B cell (primary cell): ENCODE results near the gene BORCS8. TPM values are rescaled to one million over a fixed set of nuclear protein-coding genes. Genes with fewer than 3 reads are reported as not detected.

Experiments used
- ATAC-seq: fragments of 200-7000 bp; cut with Tn5 transposase; one replicate; pipeline ENCODE4 v1.10.0; 2021; ENCODE audit warnings: low read depth, mild to moderate bottlenecking, moderate number of reproducible peaks, moderate library complexity
- CTCF ChIA-PET: fragments of 350-600 bp; sonication (Branson Sonifier 250); formaldehyde crosslinking; loops from one replicate; lab custom pipeline; 2021; ENCODE audit warnings: antibody characterized with exemption, inconsistent platforms; lab: Charles Lee
- POLR2A ChIA-PET: fragments of 350-600 bp; sonication (Branson Sonifier 250); formaldehyde crosslinking; loops from one replicate; lab custom pipeline; 2021; ENCODE audit warnings: antibody characterized with exemption; lab: Charles Lee
- DNase-seq: peaks from one replicate; pipeline ENCODE4 v3.0.0; 2013
- H2AFZ ChIP-seq: 2 replicates; pipeline ENCODE4 v1.6.1; 2012; ENCODE audit warnings: mild to moderate bottlenecking, low read depth, low read length; ENCODE audit not compliant: insufficient read depth, poor library complexity, severe bottlenecking
- H3K27ac ChIP-seq, 2 donors: 1 replicate in 1 of 2; 2 replicates in 1 of 2; pipeline ENCODE4 v1.5.1; 2012 to 2013; ENCODE audit warnings: low read length in 2 of 2, mild to moderate bottlenecking in 2 of 2, moderate library complexity in 1 of 2
- H3K27me3 ChIP-seq, 4 experiments: fragments of 200-600 bp in 1 of 4; sonication (generic) in 1 of 4; replicated peaks in 1 of 4; 1 replicate in 2 of 4; 2 replicates in 2 of 4; pipeline versions ENCODE4 v1.6.1 to v1.7.0; 2013 to 2016; ENCODE audit warnings: low read length in 3 of 4, mild to moderate bottlenecking in 2 of 4, mixed read lengths in 1 of 4, moderate library complexity in 1 of 4; ENCODE audit not compliant: insufficient read depth in 4 of 4, control insufficient read depth in 3 of 4; ENCODE audit errors: control extremely low read depth in 1 of 4
- H3K36me3 ChIP-seq, 2 experiments: replicated peaks in 1 of 2; 1 replicate in 1 of 2; 2 replicates in 1 of 2; pipeline versions ENCODE4 v1.6.1 to v1.7.1; 2013; ENCODE audit warnings: low read length in 1 of 2; ENCODE audit not compliant: insufficient read depth in 2 of 2, control insufficient read depth in 1 of 2; ENCODE audit errors: control extremely low read depth in 1 of 2, extremely low read depth in 1 of 2
- H3K4me1 ChIP-seq, 2 donors: fragments of 200-600 bp in 1 of 2; sonication (generic) in 1 of 2; 1 replicate in 1 of 2; 2 replicates in 1 of 2; pipeline versions ENCODE4 v1.5.1 to v1.6.1; 2013 to 2017; ENCODE audit warnings: low read length in 2 of 2; ENCODE audit not compliant: control insufficient read depth in 2 of 2, insufficient read depth in 2 of 2
- H3K4me2 ChIP-seq: replicated peaks from 2 replicates; pipeline ENCODE3; 2012; ENCODE audit warnings: mild to moderate bottlenecking, low read depth, low read length; ENCODE audit not compliant: poor library complexity, severe bottlenecking
- H3K4me3 ChIP-seq, 5 experiments: fragments of 200-600 bp in 1 of 5; sonication (generic) in 1 of 5; 1 replicate in 3 of 5; 2 replicates in 2 of 5; pipeline versions ENCODE4 v1.5.1 to v1.7.0; 2011 to 2016; ENCODE audit warnings: low read length in 4 of 5, mild to moderate bottlenecking in 4 of 5, low read depth in 2 of 5, control low read depth in 1 of 5, moderate library complexity in 1 of 5; ENCODE audit not compliant: insufficient read depth in 1 of 5; ENCODE audit errors: control extremely low read depth in 1 of 5, extremely low read depth in 1 of 5
- H3K79me2 ChIP-seq: fragments of 200-600 bp; sonication (generic); one replicate; pipeline ENCODE4 v1.6.0; 2016; ENCODE audit warnings: low read length; ENCODE audit not compliant: control insufficient read depth, insufficient read depth
- H3K9ac ChIP-seq: fragments of 200-600 bp; sonication (generic); 2 replicates; pipeline ENCODE4 v1.6.1; 2017; ENCODE audit warnings: mild to moderate bottlenecking, low read length, moderate library complexity
- H3K9me3 ChIP-seq, 3 donors: one replicate each; pipeline versions ENCODE4 v1.6.1 to v1.7.1; 2013; ENCODE audit warnings: low read length in 2 of 3; ENCODE audit not compliant: control insufficient read depth in 2 of 3, insufficient read depth in 1 of 3; ENCODE audit errors: control extremely low read depth in 1 of 3
- H4K20me1 ChIP-seq: 2 replicates; pipeline ENCODE4 v1.6.0; 2012; ENCODE audit warnings: mild to moderate bottlenecking, low read length; ENCODE audit not compliant: insufficient read depth, control insufficient read depth, poor library complexity, severe bottlenecking
- H3K27ac Mint-ChIP-seq: one replicate; pipeline ENCODE4 v1.8.0; 2021; ENCODE audit warnings: mixed read lengths
- H3K27me3 Mint-ChIP-seq: one replicate; pipeline ENCODE4 v1.8.0; 2021; ENCODE audit warnings: mixed read lengths
- H3K4me1 Mint-ChIP-seq: one replicate; pipeline ENCODE4 v1.8.0; 2021; ENCODE audit warnings: mixed read lengths
- H3K4me3 Mint-ChIP-seq: one replicate; pipeline ENCODE4 v1.8.0; 2021; ENCODE audit warnings: mixed read lengths
- H3K9me3 Mint-ChIP-seq: one replicate; pipeline ENCODE4 v1.8.0; 2022; ENCODE audit warnings: mixed read lengths; ENCODE audit not compliant: insufficient read depth
- EZH2 ChIP-seq: IDR thresholded peaks from 2 replicates; pipeline ENCODE4 v1.6.1; 2012; ENCODE audit warnings: borderline replicate concordance, low read depth, mild to moderate bottlenecking, moderate library complexity, low read length; ENCODE audit not compliant: insufficient read depth, poor library complexity, severe bottlenecking
- WGBS: methylation state at CpG from one replicate; pipeline ENCODE4 v1.1.5; 2013; ENCODE audit warnings: missing lambda C conversion rate; ENCODE audit not compliant: insufficient coverage; 5-methylcytosine and 5-hydroxymethylcytosine counted together
- intact Hi-C: fragments of 100-400 bp; cut with micrococcal nuclease; formaldehyde crosslinking; loops from one replicate; pipeline ENCODE4 v1.10.0; 2022
- polyA plus RNA-seq: library from polyadenylated mRNA; depleted of rRNA; stranded (reverse); fragments of >200 nt; gene quantifications from 2 replicates; pipeline ENCODE4 v1.2.3, GENCODE V29; 2012
- total RNA-seq, 2 donors: library from RNA; stranded (reverse); fragments of 120-200 nt in 1 of 2; gene quantifications; 1 replicate in 1 of 2; 2 replicates in 1 of 2; pipeline versions ENCODE4 v1.2.3 to v1.2.4, GENCODE V29; 2013 to 2022
- TF ChIP-seq, protein P1 (sequence below): fragments of 200-600 bp; IDR thresholded peaks from one replicate; pipeline ENCODE4 v1.8.0; 2022; ENCODE audit warnings: antibody characterized with exemption, mild to moderate bottlenecking

The BORCS8 gene
- total and polyA plus RNA-seq, 2 donors (not counting 1 experiment from before 2014, with no cell fraction given): 37.6 to 63.1 TPM

GRCh38 chr19:19193926-19194325, 2.0 kb upstream of the BORCS8 start:
- Mint-ChIP-seq H3K4me3 (peak overlapping the region; percentile 97), H3K27me3 (no peaks in the 10 kb centered on the region), H3K27ac (peak overlapping the region; percentile 58), H3K4me1 (peaks cover 45% of the 10 kb centered on the region), H3K9me3 (no peaks in the 10 kb centered on the region)
- no peak overlapping the region for H3K9ac ChIP-seq
- no peaks in the 10 kb centered on the region for H3K9me3 ChIP-seq
- POLR2A ChIA-PET: interaction anchor here (2.6 kb wide), 1 partner anchor 10 kb away, joined by 14 read pairs; the partner anchor contains the start of gene NR2C2AP
- peaks cover 13% of the 10 kb centered on the region for H4K20me1 ChIP-seq
- DNase-seq (no peak), ATAC-seq (no peak)
- no peaks in the 10 kb centered on the region for H3K27me3 ChIP-seq
- H3K27ac ChIP-seq: no peak overlapping the region
- intact Hi-C loops: loop anchor here (5.0 kb wide), 1 partner anchor 538 kb away; the partner anchor contains the start of gene ZNF14
- H3K79me2 ChIP-seq: peaks cover 52% of the 10 kb centered on the region
- WGBS: 100% methylated on average over 4 of the region's 5 CpGs
- H2AFZ ChIP-seq: no peak overlapping the region
- peaks cover 28 to 42% of the 10 kb centered on the region in 2 donors for H3K4me1 ChIP-seq
- H3K4me3 ChIP-seq: no peak overlapping the region
- CTCF ChIA-PET: interaction anchor here (0.6 kb wide), 1 partner anchor 455 kb away, joined by 4 read pairs; no protein-coding TSS in a partner anchor
- peaks cover 2 to 19% of the 10 kb centered on the region in 2 experiments for H3K36me3 ChIP-seq
- TF ChIP-seq, protein P1, sequence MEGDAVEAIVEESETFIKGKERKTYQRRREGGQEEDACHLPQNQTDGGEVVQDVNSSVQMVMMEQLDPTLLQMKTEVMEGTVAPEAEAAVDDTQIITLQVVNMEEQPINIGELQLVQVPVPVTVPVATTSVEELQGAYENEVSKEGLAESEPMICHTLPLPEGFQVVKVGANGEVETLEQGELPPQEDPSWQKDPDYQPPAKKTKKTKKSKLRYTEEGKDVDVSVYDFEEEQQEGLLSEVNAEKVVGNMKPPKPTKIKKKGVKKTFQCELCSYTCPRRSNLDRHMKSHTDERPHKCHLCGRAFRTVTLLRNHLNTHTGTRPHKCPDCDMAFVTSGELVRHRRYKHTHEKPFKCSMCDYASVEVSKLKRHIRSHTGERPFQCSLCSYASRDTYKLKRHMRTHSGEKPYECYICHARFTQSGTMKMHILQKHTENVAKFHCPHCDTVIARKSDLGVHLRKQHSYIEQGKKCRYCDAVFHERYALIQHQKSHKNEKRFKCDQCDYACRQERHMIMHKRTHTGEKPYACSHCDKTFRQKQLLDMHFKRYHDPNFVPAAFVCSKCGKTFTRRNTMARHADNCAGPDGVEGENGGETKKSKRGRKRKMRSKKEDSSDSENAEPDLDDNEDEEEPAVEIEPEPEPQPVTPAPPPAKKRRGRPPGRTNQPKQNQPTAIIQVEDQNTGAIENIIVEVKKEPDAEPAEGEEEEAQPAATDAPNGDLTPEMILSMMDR: no peak
- TF ChIP-seq EZH2: no peak
- H3K4me2 ChIP-seq: peak overlapping the region; percentile 87

GRCh38 chr19:19192910-19193423, 1.0 kb upstream of the BORCS8 start:
- H3K4me1 ChIP-seq: peaks cover 28 to 42% of the 10 kb centered on the region in 2 donors
- H4K20me1 ChIP-seq: peaks cover 13% of the 10 kb centered on the region
- no peaks in the 10 kb centered on the region for H3K9me3 ChIP-seq
- no peak for DNase-seq
- peaks cover 48% of the 10 kb centered on the region for H3K4me1 Mint-ChIP-seq
- intact Hi-C loops: loop anchor here (1.0 to 5.0 kb wide), 8 partner anchors 10 to 539 kb away; partner anchors contain the start of genes ARMC6, GATAD2A, MAU2 and NR2C2AP
- H3K79me2 ChIP-seq: peaks cover 57% of the 10 kb centered on the region
- peak overlapping the region; percentile 87 for H3K4me2 ChIP-seq
- peaks cover 0 to 10% of the 10 kb centered on the region in 2 experiments for H3K36me3 ChIP-seq
- H3K27ac ChIP-seq: peak overlapping the region; percentile 42 to 100
- WGBS: 0% methylated on average over 22 of the region's 22 CpGs
- peak overlapping the region; percentile 61 to 99 (median 93) for H3K4me3 ChIP-seq
- POLR2A ChIA-PET: interaction anchor here (0.6 to 2.6 kb wide), 4 partner anchors 11 to 1788 kb away, joined by 3 to 14 read pairs (median 8); partner anchors contain the start of gene NR2C2AP
- CTCF ChIA-PET: interaction anchor here (0.7 to 1.0 kb wide), 3 partner anchors 14 to 58 kb away, joined by 3 to 4 read pairs (median 3); no protein-coding TSS in a partner anchor
- no peaks in the 10 kb centered on the region for H3K27me3 Mint-ChIP-seq
- peak overlapping the region; percentile 98 for H3K27ac Mint-ChIP-seq
- ATAC-seq: no peak
- H3K4me3 Mint-ChIP-seq: peak overlapping the region; percentile 97
- peak overlapping the region; percentile 98 for H3K9ac ChIP-seq
- TF ChIP-seq EZH2: no peak
- TF ChIP-seq, protein P1: no peak
- H2AFZ ChIP-seq: peak overlapping the region; percentile 78
- no peaks in the 10 kb centered on the region for H3K27me3 ChIP-seq
- H3K9me3 Mint-ChIP-seq: no peaks in the 10 kb centered on the region
